GM18498 (cell line): ENCODE data around the gene FERMT2.

Source experiments
- ATAC-seq: cut with Tn5 transposase; IDR thresholded peaks from one replicate; pipeline ENCODE4 v1.9.1; 2021; ENCODE audit warnings: mild to moderate bottlenecking, moderate library complexity; ENCODE audit not compliant: unreplicated experiment

FERMT2 gene

DNA sequence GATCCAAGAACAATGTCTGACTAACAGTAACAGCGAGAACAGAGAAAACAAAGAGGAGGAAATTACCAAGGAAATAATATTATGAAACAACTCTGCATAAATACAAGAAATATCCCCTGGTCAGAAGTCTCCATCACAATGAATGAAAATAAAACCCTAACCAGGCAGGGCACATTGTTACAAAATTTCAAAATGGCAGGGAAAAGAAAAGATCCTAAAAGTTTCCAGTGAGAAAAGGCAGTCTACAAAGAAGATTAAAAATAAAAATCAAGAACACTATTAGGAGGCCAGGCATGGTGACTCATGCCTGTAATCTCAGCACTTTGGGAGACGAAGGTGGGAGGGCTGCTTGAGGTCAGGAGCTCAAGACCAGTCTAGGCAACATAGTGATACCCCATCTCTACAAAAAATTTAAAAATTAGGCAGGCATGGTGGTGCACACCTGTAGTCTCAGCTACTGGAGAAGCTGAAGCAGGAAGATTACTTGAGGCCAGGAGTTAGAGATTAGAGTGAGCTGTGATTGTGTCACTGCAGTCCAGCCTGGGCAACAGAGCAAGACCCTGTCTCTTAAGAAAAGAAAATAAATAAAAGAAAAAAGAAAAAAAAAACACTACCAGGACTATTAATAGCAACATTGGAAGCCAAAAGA is 47.8 kb downstream of the FERMT2 start:
- no peak for ATAC-seq

- ATAC-seq = no peak
Observed at GRCh38 chr14:52901357-52901980, 49.4 kb downstream of the FERMT2 start.

- no peak for ATAC-seq
Observed at GRCh38 chr14:52900731-52901130, 50.1 kb downstream of the FERMT2 start.

DNA sequence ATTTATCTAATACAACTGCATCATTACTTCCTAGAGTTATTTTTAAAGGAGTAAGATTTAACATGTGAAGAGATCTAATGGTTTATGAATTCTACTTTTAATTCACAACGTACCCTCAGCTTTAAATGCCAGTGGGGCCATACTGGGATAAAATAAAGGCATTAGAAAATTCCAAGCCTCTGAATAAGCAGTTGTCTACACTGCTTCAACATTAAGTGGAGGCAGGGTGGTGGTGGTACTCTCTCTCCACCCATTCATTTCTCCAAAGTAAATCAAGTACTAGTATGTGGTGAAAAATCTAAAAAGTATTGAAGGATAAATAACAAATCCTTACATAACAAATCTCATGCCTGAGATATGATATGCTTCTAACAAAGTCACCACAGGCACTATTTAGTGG is 52.4 kb downstream of the FERMT2 start:
- no peak for ATAC-seq

- no peak for ATAC-seq
Observed at GRCh38 chr14:52895000-52895399, 55.9 kb downstream of the FERMT2 start.

GRCh38 chr14:52891800-52892199 is 59.0 kb downstream of the FERMT2 start:
- no peak for ATAC-seq

DNA sequence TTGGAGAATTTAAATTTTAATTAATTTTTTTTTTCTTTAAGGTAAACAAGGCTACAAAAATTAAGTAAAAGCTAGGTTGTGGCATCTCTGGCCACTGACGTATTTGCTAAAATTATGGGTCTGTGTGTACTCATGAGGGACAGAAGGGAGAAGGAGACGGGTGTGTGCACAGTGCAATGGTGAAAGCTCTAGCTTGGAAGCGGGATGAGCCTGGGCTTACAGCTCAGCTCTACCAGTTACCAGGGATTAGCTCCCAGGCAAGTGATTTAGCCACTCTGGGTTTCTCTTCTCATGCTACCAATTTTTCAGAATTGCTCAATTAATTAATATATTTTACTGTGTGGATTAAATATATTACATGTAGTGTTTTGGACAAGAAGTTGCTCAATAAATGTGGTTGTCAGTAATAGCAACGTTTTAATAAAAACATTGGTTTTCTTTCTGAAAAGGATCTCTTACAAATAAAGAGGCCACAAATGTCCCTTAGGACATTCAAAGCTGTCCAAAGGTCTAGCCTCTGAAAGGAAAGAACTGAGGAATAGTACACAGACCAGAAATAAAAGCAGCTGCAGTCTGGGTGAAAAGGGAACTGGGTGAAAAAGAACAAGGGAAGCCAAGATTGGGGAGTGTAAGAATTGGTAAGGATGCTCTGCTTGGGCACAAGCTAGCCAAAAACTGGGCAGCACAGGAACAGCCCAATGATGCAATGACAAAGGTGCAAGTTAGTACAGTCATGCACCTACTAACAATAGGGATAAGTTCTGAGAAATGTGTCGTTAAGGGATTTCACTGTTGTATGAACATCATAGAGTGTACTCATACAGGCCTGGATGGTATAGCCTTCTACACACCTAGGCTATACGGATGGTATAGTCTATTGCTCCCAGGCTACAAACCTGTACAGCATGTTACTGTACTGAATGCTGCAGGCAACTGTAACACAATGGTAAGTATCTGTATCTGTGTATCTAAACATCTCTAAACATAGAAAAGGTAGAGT is 61.7 kb downstream of the FERMT2 start:
- no peak for ATAC-seq

DNA sequence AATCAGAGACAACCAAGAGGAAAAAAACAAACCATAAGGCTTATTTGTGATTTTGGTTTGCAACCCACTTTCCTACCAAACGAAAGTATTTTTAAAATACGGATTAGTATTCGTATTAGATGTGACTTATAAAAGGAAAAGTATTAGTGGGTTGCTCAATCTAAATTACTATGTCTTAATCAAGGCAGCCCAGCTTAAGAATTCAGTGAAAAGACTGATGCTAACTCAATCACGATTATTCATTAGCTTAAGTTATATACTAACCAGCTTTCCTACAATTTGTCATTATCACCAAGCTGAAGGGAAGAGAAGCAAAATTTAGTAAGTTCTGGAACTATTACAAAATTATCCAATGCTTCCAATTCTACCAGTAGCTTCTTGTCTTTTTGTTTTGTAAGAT is 62.7 kb downstream of the FERMT2 start:
- no peak for ATAC-seq

DNA sequence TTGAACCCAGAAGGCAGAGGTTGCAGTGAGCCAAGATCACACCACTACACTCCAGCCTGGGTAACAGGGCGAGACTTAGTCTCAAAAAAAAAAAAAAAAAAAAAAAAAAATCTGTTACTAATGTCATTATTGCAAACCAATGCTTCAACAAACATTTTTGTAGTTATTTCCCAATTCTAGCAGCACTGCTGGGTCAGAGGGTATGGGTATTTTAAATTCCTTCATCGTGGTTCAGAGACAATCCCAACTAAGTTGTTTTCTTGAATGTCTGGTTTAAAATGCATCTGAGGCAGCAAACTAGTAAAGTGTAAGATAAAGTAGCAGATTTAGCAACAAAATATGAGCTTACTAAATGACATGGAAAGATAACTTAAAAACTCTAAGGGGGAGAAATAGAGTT is 65.6 kb downstream of the FERMT2 start:
- ATAC-seq = no peak

DNA sequence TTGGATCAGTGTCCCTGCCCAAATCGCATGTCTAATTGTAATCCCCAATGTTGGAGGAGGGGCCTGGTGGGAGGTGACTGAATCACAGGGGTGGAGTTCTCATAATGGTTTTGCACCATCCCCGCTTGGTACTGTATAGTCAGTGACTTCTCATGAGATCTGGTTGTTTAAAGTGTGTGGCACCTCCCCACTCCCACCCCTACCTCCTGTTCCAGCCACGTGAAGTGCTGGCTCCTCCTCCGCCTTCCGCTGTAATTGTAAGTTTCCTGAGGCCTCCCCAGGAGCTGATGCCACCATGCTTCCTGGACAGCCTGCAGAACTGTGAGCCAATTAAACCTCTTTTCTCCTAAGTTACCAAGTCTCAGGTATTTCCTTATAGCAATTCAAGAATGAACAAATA is 67.2 kb downstream of the FERMT2 start:
- ATAC-seq = no peak

- ATAC-seq = no peak
Observed at GRCh38 chr14:52882824-52883223, 68.0 kb downstream of the FERMT2 start.

GRCh38 chr14:52879958-52880357 is 70.9 kb downstream of the FERMT2 start:
- no peak for ATAC-seq

DNA sequence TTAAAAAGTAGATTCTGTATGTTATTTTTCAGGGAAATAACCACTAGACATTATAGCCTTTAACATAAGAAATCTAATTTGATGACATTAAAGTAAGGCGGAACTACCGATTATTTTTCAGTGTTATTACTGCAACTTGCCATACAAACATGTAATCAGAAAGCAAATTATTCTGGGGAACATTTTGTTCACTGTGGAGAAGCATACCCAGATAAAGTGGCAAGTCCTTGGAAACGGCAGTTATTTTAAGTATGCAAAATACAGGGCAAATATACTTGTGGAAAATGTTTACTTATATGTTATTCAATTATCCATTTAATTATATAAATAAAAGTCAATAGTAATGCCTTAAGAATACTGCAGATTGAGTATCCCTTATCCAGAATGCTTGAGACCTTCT is 71.9 kb downstream of the FERMT2 start:
- no peak for ATAC-seq

- no peak for ATAC-seq
Observed at GRCh38 chr14:52878469-52878868, 72.4 kb downstream of the FERMT2 start.

DNA sequence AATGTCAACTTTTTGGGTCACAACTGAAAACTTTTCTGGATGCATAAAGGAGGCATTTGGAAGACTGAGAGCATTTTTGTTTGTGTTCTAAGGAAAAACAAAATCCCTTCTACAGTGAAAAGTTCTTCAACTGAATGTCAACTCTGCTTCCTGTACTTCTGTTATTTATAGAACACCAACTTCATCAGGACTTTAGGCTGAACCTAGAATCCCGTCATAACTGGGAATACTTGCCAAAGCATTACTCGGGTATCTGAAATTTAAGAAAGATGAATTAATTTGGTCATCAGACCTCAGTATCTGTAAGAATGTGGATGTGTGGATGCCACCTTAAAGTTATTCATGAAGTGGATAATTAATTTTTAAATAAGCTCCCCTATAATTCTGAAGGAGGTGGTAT is 73.2 kb downstream of the FERMT2 start:
- ATAC-seq = no peak

DNA sequence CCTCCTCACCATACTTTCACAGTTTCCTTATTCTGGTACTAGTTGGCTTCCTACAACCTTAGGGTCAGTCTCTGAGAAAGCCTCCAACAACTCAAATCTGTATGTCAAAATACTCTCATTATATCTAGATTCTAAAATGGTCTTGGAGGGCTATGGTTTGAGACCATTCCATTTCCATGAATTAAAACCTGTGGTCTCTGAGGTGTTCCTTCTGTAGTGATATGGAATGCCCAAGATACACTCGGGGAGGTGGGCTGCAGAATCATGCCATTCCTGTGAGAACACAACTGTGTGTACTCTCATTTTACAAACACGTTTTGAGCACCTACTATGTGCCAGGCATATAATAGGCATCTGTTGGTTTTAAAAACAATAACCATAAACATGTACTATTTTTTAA is 74.0 kb downstream of the FERMT2 start:
- no peak for ATAC-seq

DNA sequence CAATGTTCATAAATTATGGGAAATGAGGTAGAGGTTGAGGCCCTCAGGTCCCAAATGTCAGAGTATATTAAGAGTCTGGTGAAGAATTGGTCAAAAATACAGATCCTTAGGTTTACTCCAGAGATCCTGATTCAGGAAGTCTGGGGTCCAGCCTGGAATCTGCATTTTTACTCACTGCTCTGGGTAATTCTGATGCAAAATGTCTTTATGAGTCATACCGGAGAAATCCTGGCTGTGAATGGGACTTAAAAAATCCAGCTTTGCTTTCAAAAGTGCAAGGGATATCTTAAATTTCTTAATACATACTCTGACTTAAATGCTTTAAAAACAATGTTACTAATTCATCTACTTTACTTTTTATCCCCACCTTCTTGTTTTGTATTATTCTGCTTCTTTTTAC is 74.5 kb downstream of the FERMT2 start:
- no peak for ATAC-seq

- ATAC-seq = no peak
Observed at GRCh38 chr14:52875707-52876106, 75.1 kb downstream of the FERMT2 start.

DNA sequence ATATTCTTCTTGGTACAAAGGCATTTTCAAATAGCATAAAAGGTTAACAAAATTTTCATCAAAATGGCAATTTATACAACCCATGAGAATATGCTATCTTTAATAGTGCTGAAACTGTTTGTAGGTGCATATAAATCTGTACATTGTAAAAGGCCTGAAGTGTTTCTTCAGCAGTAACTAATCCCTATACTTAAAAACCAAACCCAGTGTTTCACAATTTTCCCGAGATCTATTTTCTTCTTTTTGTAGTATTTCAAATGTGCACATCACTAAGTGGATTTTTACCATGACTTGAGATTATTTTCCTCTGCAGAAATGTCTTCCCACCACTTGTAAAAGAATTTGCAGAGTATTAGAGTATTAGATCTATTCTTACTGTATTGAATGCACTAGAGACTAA is 76.5 kb downstream of the FERMT2 start:
- ATAC-seq = no peak

GRCh38 chr14:52873694-52874093 is 77.2 kb downstream of the FERMT2 start:
- no peak for ATAC-seq

GRCh38 chr14:52873065-52873464 is 77.8 kb downstream of the FERMT2 start:
- no peak for ATAC-seq

- no peak for ATAC-seq
Observed at GRCh38 chr14:52871606-52872005, 79.2 kb downstream of the FERMT2 start.
